HepG2 (cell line): ENCODE data around the gene GCNT2. TPM values are rescaled to one million over a fixed set of nuclear protein-coding genes. Genes with fewer than 3 reads are reported as not detected.

Experiments used
- ATAC-seq: fragments of 200-7000 bp; cut with Tn5 transposase; 3 replicates; pipeline ENCODE4 v1.9.1; 2020; ENCODE audit warnings: mild to moderate bottlenecking, moderate library complexity
- BruUV-seq: library from RNA; stranded (reverse); fragments of 400-500 nt; replicated peaks from 2 replicates; lab custom pipeline; 2021; lab: Mats Ljungman, UMichigan
- CTCF ChIA-PET: fragments of 300-600 bp; formaldehyde crosslinking; extraction: SDS; loops from one replicate; lab custom pipeline; 2021; ENCODE audit warnings: low total read pairs, inconsistent platforms, low intra/inter-chr PET ratio; lab: Yijun Ruan, JAX
- POLR2A ChIA-PET: fragments of 350-600 bp; sonication (Branson Sonifier 250); formaldehyde crosslinking; loops from one replicate; lab custom pipeline; 2020; ENCODE audit warnings: antibody characterized with exemption, inconsistent platforms; lab: Yijun Ruan, JAX
- DNase-seq: peaks from one replicate; pipeline ENCODE4 v3.0.0-alpha.2; 2015; ENCODE audit warnings: low spot score
- FAIRE-seq: peaks from 3 replicates; lab custom pipeline; 2011; peaks lifted over from hg19 to GRCh38; lab: Jason Lieb, UNC
- H2AFZ ChIP-seq: one replicate; pipeline ENCODE4 v1.6.1; 2011; ENCODE audit warnings: low read length, inconsistent platforms
- H3K27ac ChIP-seq: fragments of 300-600 bp; 3 replicates; pipeline ENCODE4 v1.8.0; 2011; ENCODE audit warnings: mixed run types, mild to moderate bottlenecking, mixed read lengths, low read length, inconsistent platforms; ENCODE audit not compliant: insufficient read depth; ENCODE audit errors: extremely low read length
- H3K27me3 ChIP-seq, 2 experiments: fragments of 200-600 bp in 1 of 2; 2 replicates in 1 of 2; 3 replicates in 1 of 2; pipeline versions ENCODE4 v1.6.0 to v1.8.0; 2011; ENCODE audit warnings: low read length in 2 of 2, mild to moderate bottlenecking in 2 of 2, moderate library complexity in 2 of 2, inconsistent platforms in 1 of 2; ENCODE audit not compliant: insufficient read depth in 2 of 2, control insufficient read depth in 1 of 2
- H3K36me3 ChIP-seq, 2 experiments: fragments of 200-600 bp in 1 of 2; replicated peaks in 1 of 2; 2 replicates in 1 of 2; 3 replicates in 1 of 2; pipeline versions ENCODE4 v1.5.1 to v1.8.0; 2011; ENCODE audit warnings: low read length in 2 of 2, inconsistent platforms in 1 of 2; ENCODE audit not compliant: insufficient read depth in 2 of 2, control insufficient read depth in 1 of 2
- H3K4me1 ChIP-seq: 2 replicates; pipeline ENCODE4 v1.5.1; 2012; ENCODE audit warnings: low read length, inconsistent platforms; ENCODE audit not compliant: insufficient read depth
- H3K4me2 ChIP-seq: 2 replicates; pipeline ENCODE4 v1.6.0; 2011; ENCODE audit warnings: low read depth, low read length, inconsistent platforms
- H3K4me3 ChIP-seq, 3 experiments: fragments of 200-600 bp in 1 of 3; sonication (generic), shearing (Covaris generic) in 1 of 3; replicated peaks in 1 of 3; 2 replicates each; pipeline ENCODE4 v1.5.1; 2011 to 2016; ENCODE audit warnings: low read length in 3 of 3, inconsistent platforms in 2 of 3, low read depth in 2 of 3, mild to moderate bottlenecking in 2 of 3, control low read depth in 1 of 3, mixed read lengths in 1 of 3; ENCODE audit not compliant: insufficient read depth in 1 of 3
- H3K79me2 ChIP-seq: one replicate; pipeline ENCODE4 v1.6.1; 2011; ENCODE audit warnings: low read length, inconsistent platforms; ENCODE audit not compliant: insufficient read depth
- H3K9ac ChIP-seq: 2 replicates; pipeline ENCODE4 v1.6.0; 2011; ENCODE audit warnings: mild to moderate bottlenecking, low read depth, low read length, inconsistent platforms; ENCODE audit not compliant: insufficient read depth
- H3K9me3 ChIP-seq: 2 replicates; pipeline ENCODE4 v1.5.1; 2012; ENCODE audit warnings: mild to moderate bottlenecking, low read length
- H4K20me1 ChIP-seq: 2 replicates; pipeline ENCODE4 v1.6.0; 2011; ENCODE audit warnings: inconsistent platforms, mild to moderate bottlenecking, low read length, moderate library complexity; ENCODE audit not compliant: insufficient read depth
- CREB1 ChIP-seq, 2 experiments: fragments of 450-650 bp in 1 of 2; IDR thresholded peaks; 2 replicates each; pipeline ENCODE4 v1.6.1; 2016 to 2017; ENCODE audit warnings: control low read depth in 1 of 2, mild to moderate bottlenecking in 1 of 2, missing compliant biosample characterization in 1 of 2, missing genetic modification characterization in 1 of 2
- MTA1 ChIP-seq: sonication (generic); formaldehyde crosslinking; IDR thresholded peaks from 2 replicates; pipeline ENCODE4 v1.4.0; 2020; ENCODE audit warnings: missing genetic modification reagents, mild to moderate bottlenecking, borderline replicate concordance
- MYNN ChIP-seq: sonication (generic); formaldehyde crosslinking; IDR thresholded peaks from 2 replicates; pipeline ENCODE4 v1.4.0; 2020; ENCODE audit warnings: mild to moderate bottlenecking, low read depth, missing genetic modification reagents
- PRDM15 ChIP-seq: sonication (generic); formaldehyde crosslinking; IDR thresholded peaks from 2 replicates; pipeline ENCODE4 v1.4.0; 2020; ENCODE audit warnings: missing genetic modification reagents
- WGBS: methylation state at CpG from one replicate; pipeline ENCODE4 v1.1.6; 2017; ENCODE audit warnings: low lambda C conversion rate; 5-methylcytosine and 5-hydroxymethylcytosine counted together
- in situ Hi-C: cut with HindIII; loops from 2 replicates; pipeline ENCODE4 v1.10.0; 2017; ENCODE audit warnings: low pct_unique_long_range_greater_than_20kb; ENCODE audit not compliant: extremely low pct_ligation_motif_present
- intact Hi-C: fragments of 100-400 bp; cut with micrococcal nuclease; formaldehyde crosslinking; loops from one replicate; pipeline ENCODE4 v1.10.0; 2022; ENCODE audit not compliant: unreplicated experiment
- polyA plus RNA-seq, 8 experiments: library from polyadenylated mRNA; depleted of rRNA in 3 of 8; stranded (reverse) in 7 of 8; unstranded in 1 of 8; fragments of >200 nt; fragmentation: Illumina TruSeq in 4 of 8; extraction: Trizol in 4 of 8; gene quantifications; 2 replicates each; pipeline versions ENCODE4 v1.2.1 to v1.2.3, GENCODE V29; 2011 to 2016; ENCODE audit warnings: low read depth in 4 of 8, missing spikeins in 1 of 8, mixed read lengths in 1 of 8; ENCODE audit not compliant: insufficient read depth in 1 of 8
- total RNA-seq, 5 experiments: library from RNA; depleted of rRNA; stranded (reverse); fragments of >200 nt; fragmentation: Illumina TruSeq; extraction: Trizol; gene quantifications; 2 replicates each; pipeline ENCODE4 v1.2.3, GENCODE V29; 2016; ENCODE audit warnings: low read depth in 1 of 5

The GCNT2 gene
- total and polyA plus RNA-seq, 2 of the 13 experiments (the other 11 are each of a cell fraction or from before 2014, with no cell fraction given): 11.8 to 31.9 TPM

GRCh38 chr6:10514049-10514780, 6.9 kb upstream of the GCNT2 start:
- Histone ChIP-seq H3K4me2 (no peak overlapping the region), H3K79me2 (no peaks in the 10 kb centered on the region), H3K36me3 (no peaks in the 10 kb centered on the region), H3K4me3 (no peak overlapping the region), H2AFZ (no peak overlapping the region), H3K27ac (no peak overlapping the region), H3K4me1 (peaks cover 19% of the 10 kb centered on the region), H3K9me3 (no peaks in the 10 kb centered on the region), H3K9ac (no peak overlapping the region), H4K20me1 (no peaks in the 10 kb centered on the region), H3K27me3 (no peaks in the 10 kb centered on the region)
- FAIRE-seq: no peak
- intact Hi-C loops: no loop called here
- BruUV-seq: no TSS peak
- in situ Hi-C loops: loop anchor here (5.0 kb wide), 1 partner anchor 183 kb away; no protein-coding TSS in a partner anchor
- CTCF ChIA-PET: no interaction called here
- no peak for DNase-seq
- ATAC-seq: no peak
- POLR2A ChIA-PET: no interaction called here
- TF ChIP-seq CREB1 (IDR thresholded peaks at IDR 0.05): peak; percentile 63
- TF ChIP-seq CREB1 (CRISPR knock-in tag; IDR thresholded peaks at IDR 0.05): no peak
- TF ChIP-seq MYNN: no peak
- no peak for TF ChIP-seq PRDM15 (CRISPR knock-in tag)
- no peak for TF ChIP-seq MTA1 (CRISPR knock-in tag)
- WGBS: 45% methylated on average over 15 of the region's 15 CpGs
